Endothelial cell of umbilical vein (primary cell): ENCODE data around the gene SLC30A2. TPM values are rescaled to one million over a fixed set of nuclear protein-coding genes. Genes with fewer than 3 reads are reported as not detected.
A peak's percentile ranks its signal among the peaks of the same experiment; 100 is the strongest.

Experiments
- BruUV-seq: library from RNA; stranded (reverse); fragments of 400-500 nt; replicated peaks from 2 replicates; lab custom pipeline; 2021; lab: Mats Ljungman, UMichigan
- CTCF ChIA-PET: fragments of 300-600, 350-600 bp; sonication (Branson Sonifier 250); formaldehyde crosslinking; loops from one replicate; lab custom pipeline; 2021; ENCODE audit warnings: antibody characterized with exemption, inconsistent platforms; lab: Charles Lee
- POLR2A ChIA-PET: fragments of 300-600, 350-600 bp; sonication (Branson Sonifier 250); formaldehyde crosslinking; loops from one replicate; lab custom pipeline; 2021; ENCODE audit warnings: antibody characterized with exemption, inconsistent platforms; lab: Charles Lee
- DNase-seq: peaks from one replicate; pipeline ENCODE4 v3.0.0-alpha.2; 2011; ENCODE audit warnings: low read depth, low spot score
- FAIRE-seq: peaks from 2 replicates; lab custom pipeline; 2011; peaks lifted over from hg19 to GRCh38; lab: Jason Lieb, UNC
- H2AFZ ChIP-seq: 2 replicates; pipeline ENCODE4 v1.6.0; 2012; ENCODE audit warnings: low read depth, low read length, control low read depth, inconsistent platforms
- H3K27ac ChIP-seq: 2 replicates; pipeline ENCODE4 v1.5.1; 2011; ENCODE audit warnings: low read depth, mild to moderate bottlenecking, control low read depth, low read length, moderate library complexity; ENCODE audit not compliant: insufficient read depth
- H3K27me3 ChIP-seq, 2 experiments: 2 replicates each; pipeline versions ENCODE4 v1.6.0 to v1.6.1; 2011; ENCODE audit warnings: low read length in 2 of 2, mixed read lengths in 1 of 2; ENCODE audit not compliant: control insufficient read depth in 2 of 2, insufficient read depth in 2 of 2
- H3K36me3 ChIP-seq, 2 experiments: 2 replicates in 1 of 2; 3 replicates in 1 of 2; pipeline ENCODE4 v1.5.1; 2011; ENCODE audit warnings: low read length in 2 of 2, mild to moderate bottlenecking in 1 of 2, moderate library complexity in 1 of 2; ENCODE audit not compliant: control insufficient read depth in 2 of 2, insufficient read depth in 2 of 2; ENCODE audit errors: extremely low read depth in 1 of 2
- H3K4me1 ChIP-seq: 3 replicates; pipeline ENCODE4 v1.5.1; 2011; ENCODE audit warnings: mild to moderate bottlenecking, low read length; ENCODE audit not compliant: control insufficient read depth, insufficient read depth; ENCODE audit errors: extremely low read depth
- H3K4me2 ChIP-seq: 2 replicates; pipeline ENCODE4 v1.6.1; 2011; ENCODE audit warnings: low read length, control low read depth, mixed read lengths; ENCODE audit not compliant: insufficient read depth
- H3K4me3 ChIP-seq, 3 experiments: fragments of 200-600 bp in 1 of 3; sonication (generic), shearing (Covaris generic) in 1 of 3; replicated peaks in 1 of 3; 2 replicates each; pipeline ENCODE4 v1.5.1; 2011 to 2016; ENCODE audit warnings: control low read depth in 3 of 3, low read length in 3 of 3, mild to moderate bottlenecking in 2 of 3, inconsistent platforms in 1 of 3, low read depth in 1 of 3, moderate library complexity in 1 of 3; ENCODE audit not compliant: insufficient read depth in 1 of 3
- H3K79me2 ChIP-seq: 2 replicates; pipeline ENCODE4 v1.6.0; 2012; ENCODE audit warnings: low read length, inconsistent platforms; ENCODE audit not compliant: control insufficient read depth, insufficient read depth
- H3K9ac ChIP-seq: replicated peaks from 2 replicates; pipeline ENCODE3; 2011; ENCODE audit warnings: low read length, control low read depth; ENCODE audit not compliant: insufficient read depth; ENCODE audit errors: extremely low read depth
- H3K9me1 ChIP-seq: replicated peaks from 3 replicates; pipeline ENCODE4 v1.6.0; 2011; ENCODE audit warnings: mild to moderate bottlenecking, low read length; ENCODE audit not compliant: control insufficient read depth, insufficient read depth; ENCODE audit errors: extremely low read depth
- H3K9me3 ChIP-seq: replicated peaks from 2 replicates; pipeline ENCODE4 v1.5.1; 2012; ENCODE audit warnings: low read length, inconsistent platforms; ENCODE audit not compliant: control insufficient read depth, insufficient read depth
- H4K20me1 ChIP-seq: replicated peaks from 2 replicates; pipeline ENCODE3; 2011; ENCODE audit warnings: mild to moderate bottlenecking, low read length; ENCODE audit not compliant: control insufficient read depth, insufficient read depth; ENCODE audit errors: extremely low read depth
- CTCF ChIP-seq, 2 donors: IDR thresholded peaks; 1 replicate in 1 of 2; 2 replicates in 1 of 2; pipeline ENCODE4 v1.5.1; 2011; ENCODE audit warnings: low read length in 2 of 2, mild to moderate bottlenecking in 2 of 2, moderate library complexity in 2 of 2, control low read depth in 1 of 2, inconsistent platforms in 1 of 2, low read depth in 1 of 2; ENCODE audit not compliant: insufficient read depth in 1 of 2; ENCODE audit errors: extremely low read depth in 1 of 2
- EZH2 ChIP-seq: IDR thresholded peaks from 2 replicates; pipeline ENCODE4 v1.6.1; 2012; ENCODE audit warnings: borderline replicate concordance, low read depth, mild to moderate bottlenecking, moderate library complexity, low read length, inconsistent platforms; ENCODE audit not compliant: severe bottlenecking
- FOS ChIP-seq: IDR thresholded peaks from 2 replicates; pipeline ENCODE4 v1.6.1; 2011; ENCODE audit warnings: mild to moderate bottlenecking, low read length, moderate library complexity, borderline replicate concordance; ENCODE audit not compliant: insufficient read depth
- GATA2 ChIP-seq: IDR thresholded peaks from 2 replicates; pipeline ENCODE4 v1.7.0; 2011; ENCODE audit warnings: low read depth, mild to moderate bottlenecking, moderate library complexity, mixed read lengths, low read length; ENCODE audit not compliant: insufficient read length, insufficient read depth
- JUN ChIP-seq: IDR thresholded peaks from 2 replicates; pipeline ENCODE4 v1.6.1; 2011; ENCODE audit warnings: borderline replicate concordance, low read depth; ENCODE audit not compliant: insufficient read length, insufficient read depth
- MAX ChIP-seq: IDR thresholded peaks from 2 replicates; pipeline ENCODE4 v1.6.1; 2011; ENCODE audit not compliant: insufficient read depth, insufficient read length
- MYC ChIP-seq: IDR thresholded peaks from one replicate; pipeline ENCODE4 v1.6.1; 2011; ENCODE audit warnings: mild to moderate bottlenecking, low read depth, low read length
- POLR2A ChIP-seq: IDR thresholded peaks from 2 replicates; pipeline ENCODE4 v1.6.1; 2012; ENCODE audit warnings: low read depth, mild to moderate bottlenecking, control low read depth, low read length
- POLR2AphosphoS5 ChIP-seq: IDR thresholded peaks from 2 replicates; pipeline ENCODE4 v1.6.1; 2012; ENCODE audit warnings: low read depth, mild to moderate bottlenecking, control low read depth, low read length, moderate library complexity; ENCODE audit not compliant: insufficient read depth
- dilution Hi-C: fragments of 300-500 bp; cut with MboI; formaldehyde crosslinking; loops from one replicate; pipeline ENCODE4 v1.15.0; 2019; ENCODE audit warnings: low sequenced_read_pairs; ENCODE audit not compliant: extremely low pct_ligation_motif_present
- intact Hi-C: fragments of 100-400 bp; cut with micrococcal nuclease; formaldehyde crosslinking; loops from one replicate; pipeline ENCODE4 v1.10.0; 2022
- polyA plus RNA-seq, 4 experiments: library from polyadenylated mRNA; depleted of rRNA in 3 of 4; stranded (reverse) in 3 of 4; unstranded in 1 of 4; fragments of >200 nt; gene quantifications; 2 replicates each; pipeline versions ENCODE4 v1.2.1 to v1.2.3, GENCODE V29; 2011 to 2012; ENCODE audit warnings: missing spikeins in 1 of 4
- total RNA-seq: library from RNA; stranded (reverse); gene quantifications from 2 replicates; pipeline ENCODE4 v1.2.3, GENCODE V29; 2021

Gene SLC30A2
- total and polyA plus RNA-seq, 2 donors (not counting 3 experiments of a cell fraction or from before 2014, with no cell fraction given) = not detected

- Histone ChIP-seq H3K9me3 (no peaks in the 10 kb centered on the region), H3K4me1 (peaks cover 16% of the 10 kb centered on the region), H3K9me1 (no peaks in the 10 kb centered on the region), H3K4me3 (no peak overlapping the region), H3K27me3 (peaks cover 2 to 3% of the 10 kb centered on the region in 2 experiments), H3K36me3 (no peaks in the 10 kb centered on the region), H3K27ac (no peak overlapping the region), H4K20me1 (no peaks in the 10 kb centered on the region), H3K79me2 (no peaks in the 10 kb centered on the region), H2AFZ (peak overlapping the region; percentile 100), H3K9ac (no peak overlapping the region), H3K4me2 (no peak overlapping the region)
- FAIRE-seq = no peak
- ChIA-PET CTCF (interaction anchor here (1.2 to 10.2 kb wide), 5 partner anchors 12 to 162 kb away, joined by 3 to 404 read pairs (median 5); partner anchors contain the start of gene STMN1), POLR2A (no interaction called here)
- no peak for DNase-seq
- dilution Hi-C loops = loop anchor here (25.0 kb wide), 1 partner anchor 112 kb away; the partner anchor contains the start of gene PAQR7
- no TSS peak for BruUV-seq
- TF ChIP-seq EZH2 = no peak
- no peak for TF ChIP-seq GATA2
- TF ChIP-seq JUN = no peak
- TF ChIP-seq POLR2A = no peak
- TF ChIP-seq MAX = no peak
- no peak for TF ChIP-seq POLR2AphosphoS5
- no peak for TF ChIP-seq CTCF (IDR thresholded peaks at IDR 0.05; ENCODE audit: extremely low read depth in 1 of 2, insufficient read depth in 1 of 2, low read depth in 1 of 2, low read length in 2 of 2)
- no peak for TF ChIP-seq MYC
- no peak for TF ChIP-seq FOS
- intact Hi-C loops = no loop called here
Measured at GRCh38 chr1:25999041-25999800, 46.7 kb downstream of the SLC30A2 start.
